Retinal pigment epithelial cell (primary cell): ENCODE data around the gene FBXL7.

Source experiments
- DNase-seq: peaks from one replicate; pipeline ENCODE4 v3.0.0-alpha.2; 2010; ENCODE audit warnings: low read depth
- H3K4me3 ChIP-seq: 2 replicates; pipeline ENCODE4 v1.5.1; 2011; ENCODE audit warnings: mild to moderate bottlenecking, low read length, control low read depth, moderate library complexity
- CTCF ChIP-seq: conservative IDR thresholded peaks from 2 replicates; pipeline ENCODE4 v1.5.1; 2011; ENCODE audit warnings: low read depth, low read length, control low read depth, inconsistent platforms

FBXL7 gene

GRCh38 chr5:15500325-15501001 lies 483 bp downstream of the FBXL7 start:
- TF ChIP-seq CTCF = no peak
- H3K4me3 ChIP-seq = peak overlapping the region; percentile 83
- DNase-seq = no peak

GRCh38 chr5:15501091-15501791 lies 1.3 kb downstream of the FBXL7 start:
- no peak for DNase-seq
- H3K4me3 ChIP-seq = peak overlapping the region; percentile 83
- TF ChIP-seq CTCF = peak; percentile 34

- H3K4me3 ChIP-seq = peak overlapping the region; percentile 83
- TF ChIP-seq CTCF = no peak
- DNase-seq = no peak
Observed at GRCh38 chr5:15502208-15502607, 2.2 kb downstream of the FBXL7 start.

GRCh38 chr5:15506146-15506545 lies 6.2 kb downstream of the FBXL7 start:
- no peak for TF ChIP-seq CTCF
- no peak for DNase-seq
- no peak overlapping the region for H3K4me3 ChIP-seq

GRCh38 chr5:15506897-15507296 lies 6.9 kb downstream of the FBXL7 start:
- no peak for DNase-seq
- TF ChIP-seq CTCF = no peak
- H3K4me3 ChIP-seq = no peak overlapping the region

- H3K4me3 ChIP-seq = no peak overlapping the region
- no peak for TF ChIP-seq CTCF
- no peak for DNase-seq
Observed at GRCh38 chr5:15510092-15510491, 10.1 kb downstream of the FBXL7 start.

- no peak overlapping the region for H3K4me3 ChIP-seq
- TF ChIP-seq CTCF = no peak
- no peak for DNase-seq
Observed at GRCh38 chr5:15510831-15511230, 10.9 kb downstream of the FBXL7 start.
